Measurements from ENCODE around the gene TERF2IP.

- TF ChIP-seq, protein P1, sequence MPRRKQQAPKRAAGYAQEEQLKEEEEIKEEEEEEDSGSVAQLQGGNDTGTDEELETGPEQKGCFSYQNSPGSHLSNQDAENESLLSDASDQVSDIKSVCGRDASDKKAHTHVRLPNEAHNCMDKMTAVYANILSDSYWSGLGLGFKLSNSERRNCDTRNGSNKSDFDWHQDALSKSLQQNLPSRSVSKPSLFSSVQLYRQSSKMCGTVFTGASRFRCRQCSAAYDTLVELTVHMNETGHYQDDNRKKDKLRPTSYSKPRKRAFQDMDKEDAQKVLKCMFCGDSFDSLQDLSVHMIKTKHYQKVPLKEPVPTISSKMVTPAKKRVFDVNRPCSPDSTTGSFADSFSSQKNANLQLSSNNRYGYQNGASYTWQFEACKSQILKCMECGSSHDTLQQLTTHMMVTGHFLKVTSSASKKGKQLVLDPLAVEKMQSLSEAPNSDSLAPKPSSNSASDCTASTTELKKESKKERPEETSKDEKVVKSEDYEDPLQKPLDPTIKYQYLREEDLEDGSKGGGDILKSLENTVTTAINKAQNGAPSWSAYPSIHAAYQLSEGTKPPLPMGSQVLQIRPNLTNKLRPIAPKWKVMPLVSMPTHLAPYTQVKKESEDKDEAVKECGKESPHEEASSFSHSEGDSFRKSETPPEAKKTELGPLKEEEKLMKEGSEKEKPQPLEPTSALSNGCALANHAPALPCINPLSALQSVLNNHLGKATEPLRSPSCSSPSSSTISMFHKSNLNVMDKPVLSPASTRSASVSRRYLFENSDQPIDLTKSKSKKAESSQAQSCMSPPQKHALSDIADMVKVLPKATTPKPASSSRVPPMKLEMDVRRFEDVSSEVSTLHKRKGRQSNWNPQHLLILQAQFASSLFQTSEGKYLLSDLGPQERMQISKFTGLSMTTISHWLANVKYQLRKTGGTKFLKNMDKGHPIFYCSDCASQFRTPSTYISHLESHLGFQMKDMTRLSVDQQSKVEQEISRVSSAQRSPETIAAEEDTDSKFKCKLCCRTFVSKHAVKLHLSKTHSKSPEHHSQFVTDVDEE (CRISPR knock-in tag; IDR thresholded peaks at IDR 0.05), result no peak
- TF ChIP-seq PATZ1 (CRISPR knock-in tag; IDR thresholded peaks at IDR 0.05; ENCODE audit: borderline replicate concordance) (no peak), RARB (CRISPR knock-in tag; IDR thresholded peaks at IDR 0.05) (no peak), BACH2 (CRISPR knock-in tag; IDR thresholded peaks at IDR 0.05; ENCODE audit: borderline replicate concordance) (no peak), OSR1 (CRISPR knock-in tag; IDR thresholded peaks at IDR 0.05) (no peak), ESRRG (CRISPR knock-in tag; IDR thresholded peaks at IDR 0.05) (no peak), ZC3H10 (CRISPR knock-in tag; IDR thresholded peaks at IDR 0.05) (no peak), GLIS3 (CRISPR knock-in tag; IDR thresholded peaks at IDR 0.05) (no peak), ZNF8 (CRISPR knock-in tag; IDR thresholded peaks at IDR 0.05) (no peak), SNAI2 (CRISPR knock-in tag; IDR thresholded peaks at IDR 0.05) (no peak)
Measured at GRCh38 chr16:75660321-75660720, 12.7 kb downstream of the TERF2IP start.
